A549 (cell line): Measurements from ENCODE around the gene PTGR2.

Source experiments
- POLR2A ChIP-seq: IDR thresholded peaks from 2 replicates; pipeline ENCODE4 v1.6.1; 2012; ENCODE audit warnings: mild to moderate bottlenecking, low read length
- ZFP36 ChIP-seq: fragments of 450-650 bp; IDR thresholded peaks from 2 replicates; pipeline ENCODE4 v1.6.1; 2014; ENCODE audit warnings: borderline replicate concordance; ENCODE audit not compliant: partially characterized antibody

DNA sequence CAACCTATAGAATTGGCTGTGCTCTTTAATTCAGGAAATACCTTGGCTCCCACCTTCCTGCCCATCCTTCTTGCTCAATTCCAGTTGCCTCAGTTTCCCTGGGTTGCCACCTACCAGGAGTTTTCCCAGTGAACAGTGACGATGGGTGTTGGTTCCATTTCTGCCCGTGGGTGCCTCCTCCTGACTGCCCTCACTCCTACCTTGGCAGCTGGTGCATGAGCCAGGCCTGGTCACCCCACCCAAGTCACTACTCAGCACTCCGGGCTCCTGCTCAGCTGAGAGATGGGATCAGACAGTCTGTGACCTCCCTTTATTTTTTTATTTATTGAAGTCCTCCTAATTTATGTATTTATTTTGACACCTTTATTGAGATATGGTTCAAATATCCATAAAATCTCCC lies 31.0 kb upstream of the PTGR2 start:
- no peak for TF ChIP-seq POLR2A
- TF ChIP-seq ZFP36: no peak
